GM23338 (cell line): ENCODE data around the gene CAPS. TPM values are rescaled to one million over a fixed set of nuclear protein-coding genes. Genes with fewer than 3 reads are reported as not detected.

Source experiments
- ATAC-seq: fragments of 200-7000 bp; cut with Tn5 transposase; 3 replicates; pipeline ENCODE4 v1.9.1; 2020
- DNase-seq: peaks from one replicate; pipeline ENCODE4 v3.0.0-alpha.2; 2015; ENCODE audit warnings: low spot score
- H2AFZ ChIP-seq: fragments of 200-600 bp; sonication (generic); 2 replicates; pipeline ENCODE4 v1.8.0; 2016; ENCODE audit warnings: antibody characterized with exemption, mild to moderate bottlenecking, moderate library complexity
- H3F3A ChIP-seq: fragments of 200-600 bp; sonication (generic); replicated peaks from 2 replicates; pipeline ENCODE4 v1.8.0; 2017; ENCODE audit warnings: antibody characterized with exemption, mixed run types, low read depth
- H3K27ac ChIP-seq: fragments of 200-600 bp; sonication (generic); 2 replicates; pipeline ENCODE4 v1.6.1; 2016; ENCODE audit warnings: low read depth
- H3K27me3 ChIP-seq: fragments of 200-600 bp; sonication (generic); 2 replicates; pipeline ENCODE4 v1.8.0; 2016; ENCODE audit warnings: mild to moderate bottlenecking, mixed run types, moderate library complexity; ENCODE audit not compliant: insufficient read depth
- H3K36me3 ChIP-seq: fragments of 200-600 bp; sonication (generic); 2 replicates; pipeline ENCODE4 v1.8.0; 2016; ENCODE audit warnings: mild to moderate bottlenecking; ENCODE audit not compliant: insufficient read depth
- H3K4me1 ChIP-seq: fragments of 200-600 bp; sonication (generic); 2 replicates; pipeline ENCODE4 v1.8.0; 2016; ENCODE audit warnings: mild to moderate bottlenecking, moderate library complexity; ENCODE audit not compliant: insufficient read depth
- H3K4me2 ChIP-seq: fragments of 200-600 bp; sonication (generic); 2 replicates; pipeline ENCODE4 v1.7.1; 2017; ENCODE audit warnings: mixed run types
- H3K4me3 ChIP-seq: fragments of 200-600 bp; sonication (generic); 2 replicates; pipeline ENCODE4 v1.6.1; 2016; ENCODE audit warnings: mixed run types
- H3K79me2 ChIP-seq: fragments of 200-600 bp; sonication (generic); replicated peaks from 2 replicates; pipeline ENCODE4 v1.8.0; 2017; ENCODE audit warnings: mild to moderate bottlenecking; ENCODE audit not compliant: insufficient read depth
- H3K9me2 ChIP-seq: fragments of 200-600 bp; sonication (generic); 2 replicates; pipeline ENCODE4 v1.8.0; 2017; ENCODE audit not compliant: insufficient read depth
- H4K20me1 ChIP-seq: fragments of 200-600 bp; sonication (generic); replicated peaks from 2 replicates; pipeline ENCODE4 v1.8.0; 2017; ENCODE audit warnings: mild to moderate bottlenecking; ENCODE audit not compliant: insufficient read depth
- H3K27ac Mint-ChIP-seq: 2 replicates; pipeline ENCODE4 v1.8.0; 2020; ENCODE audit warnings: inconsistent platforms, mild to moderate bottlenecking, moderate library complexity, mixed read lengths
- H3K27me3 Mint-ChIP-seq: 3 replicates; pipeline ENCODE4 v1.8.0; 2022; ENCODE audit warnings: low read depth, mild to moderate bottlenecking, moderate library complexity, mixed read lengths, inconsistent platforms; ENCODE audit not compliant: insufficient read depth, poor library complexity
- H3K36me3 Mint-ChIP-seq: 3 replicates; pipeline ENCODE4 v1.8.0; 2021; ENCODE audit warnings: low read depth, mild to moderate bottlenecking, inconsistent platforms, moderate library complexity, mixed read lengths
- H3K4me1 Mint-ChIP-seq: 3 replicates; pipeline ENCODE4 v1.8.0; 2020; ENCODE audit warnings: mild to moderate bottlenecking, inconsistent platforms, mixed read lengths
- H3K4me3 Mint-ChIP-seq: 3 replicates; pipeline ENCODE4 v1.8.0; 2021; ENCODE audit warnings: moderate library complexity, mild to moderate bottlenecking, inconsistent platforms, mixed read lengths
- H3K9me3 Mint-ChIP-seq: 3 replicates; pipeline ENCODE4 v1.8.0; 2020; ENCODE audit warnings: moderate library complexity, mild to moderate bottlenecking, inconsistent platforms, mixed read lengths
- EZH2phosphoT487 ChIP-seq: fragments of 200-600 bp; sonication (generic); IDR thresholded peaks from one replicate; pipeline ENCODE4 v1.8.1; 2018; ENCODE audit warnings: antibody characterized with exemption; ENCODE audit not compliant: unreplicated experiment
- JUNB ChIP-seq: IDR thresholded peaks from one replicate; pipeline ENCODE4 v1.6.1; 2016; ENCODE audit warnings: antibody characterized with exemption; ENCODE audit not compliant: unreplicated experiment
- NANOG ChIP-seq: IDR thresholded peaks from 2 replicates; pipeline ENCODE4 v1.6.1; 2016; ENCODE audit warnings: antibody characterized with exemption, borderline replicate concordance
- ZNF114 ChIP-seq: fragments of 250-450 bp; sonication (Bioruptor Pico); IDR thresholded peaks from 2 replicates; pipeline ENCODE4 v1.5.0; 2020; ENCODE audit warnings: mild to moderate bottlenecking, moderate library complexity
- ZNF331 ChIP-seq: fragments of 250-450 bp; sonication (Bioruptor Pico); IDR thresholded peaks from 2 replicates; pipeline ENCODE4 v1.5.0; 2020; ENCODE audit warnings: low read depth, mild to moderate bottlenecking, moderate library complexity
- polyA plus RNA-seq: library from polyadenylated mRNA; unstranded; fragments of >200 nt; fragmentation: Nextera tagmentation; extraction: Ambion mirVana; gene quantifications from 2 replicates; pipeline ENCODE4 v1.2.1, GENCODE V29; 2016
- total RNA-seq: library from RNA; depleted of rRNA; stranded (reverse); fragments of >200 nt; shearing (Covaris generic); gene quantifications from 2 replicates; pipeline ENCODE4 v1.2.3, GENCODE V29; 2014
- TF ChIP-seq, protein P1 (sequence below): fragments of 250-450 bp; sonication (Bioruptor Pico); IDR thresholded peaks from 2 replicates; pipeline ENCODE4 v1.5.0; 2020; ENCODE audit warnings: mild to moderate bottlenecking, moderate library complexity
- TF ChIP-seq, protein P2 (sequence below): IDR thresholded peaks from 2 replicates; pipeline ENCODE4 v1.6.1; 2016; ENCODE audit warnings: antibody characterized with exemption
- TF ChIP-seq, protein P3 (sequence below), 2 experiments: fragments of 200-600 bp in 1 of 2; sonication (generic) in 1 of 2; conservative IDR thresholded peaks; 2 replicates each; pipeline versions ENCODE4 v1.5.1 to v1.6.1; 2016 to 2017; ENCODE audit warnings: antibody characterized with exemption in 2 of 2, low read depth in 2 of 2, mild to moderate bottlenecking in 2 of 2, moderate library complexity in 1 of 2
- TF ChIP-seq, protein P4 (sequence below): IDR thresholded peaks from one replicate; pipeline ENCODE4 v1.6.1; 2018; ENCODE audit warnings: antibody characterized with exemption; ENCODE audit not compliant: unreplicated experiment

Gene CAPS
- total and polyA plus RNA-seq, 2 experiments from 2014 or later, result 1.5 to 3.2 TPM

DNA sequence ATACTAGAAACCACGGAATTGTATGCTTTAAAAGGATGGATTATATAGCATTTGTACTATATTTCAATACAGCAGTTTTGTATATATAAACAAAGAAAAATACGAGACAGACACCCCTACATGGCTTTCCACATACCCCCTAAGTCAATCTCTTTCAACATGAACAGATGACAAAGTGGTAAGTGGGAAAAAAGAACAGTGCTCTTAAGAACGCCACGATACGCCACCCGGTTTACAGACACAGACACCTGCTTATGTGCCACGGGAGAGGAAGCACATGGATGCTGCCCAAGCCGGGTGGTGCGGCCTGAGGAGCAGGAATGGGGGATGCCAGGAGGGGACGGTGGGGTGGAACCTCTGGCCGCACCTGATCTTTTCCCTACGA lies 8.1 kb downstream of the CAPS start:
- H3F3A ChIP-seq, result no peaks in the 10 kb centered on the region
- TF ChIP-seq EZH2phosphoT487, result no peak
- TF ChIP-seq, protein P1, sequence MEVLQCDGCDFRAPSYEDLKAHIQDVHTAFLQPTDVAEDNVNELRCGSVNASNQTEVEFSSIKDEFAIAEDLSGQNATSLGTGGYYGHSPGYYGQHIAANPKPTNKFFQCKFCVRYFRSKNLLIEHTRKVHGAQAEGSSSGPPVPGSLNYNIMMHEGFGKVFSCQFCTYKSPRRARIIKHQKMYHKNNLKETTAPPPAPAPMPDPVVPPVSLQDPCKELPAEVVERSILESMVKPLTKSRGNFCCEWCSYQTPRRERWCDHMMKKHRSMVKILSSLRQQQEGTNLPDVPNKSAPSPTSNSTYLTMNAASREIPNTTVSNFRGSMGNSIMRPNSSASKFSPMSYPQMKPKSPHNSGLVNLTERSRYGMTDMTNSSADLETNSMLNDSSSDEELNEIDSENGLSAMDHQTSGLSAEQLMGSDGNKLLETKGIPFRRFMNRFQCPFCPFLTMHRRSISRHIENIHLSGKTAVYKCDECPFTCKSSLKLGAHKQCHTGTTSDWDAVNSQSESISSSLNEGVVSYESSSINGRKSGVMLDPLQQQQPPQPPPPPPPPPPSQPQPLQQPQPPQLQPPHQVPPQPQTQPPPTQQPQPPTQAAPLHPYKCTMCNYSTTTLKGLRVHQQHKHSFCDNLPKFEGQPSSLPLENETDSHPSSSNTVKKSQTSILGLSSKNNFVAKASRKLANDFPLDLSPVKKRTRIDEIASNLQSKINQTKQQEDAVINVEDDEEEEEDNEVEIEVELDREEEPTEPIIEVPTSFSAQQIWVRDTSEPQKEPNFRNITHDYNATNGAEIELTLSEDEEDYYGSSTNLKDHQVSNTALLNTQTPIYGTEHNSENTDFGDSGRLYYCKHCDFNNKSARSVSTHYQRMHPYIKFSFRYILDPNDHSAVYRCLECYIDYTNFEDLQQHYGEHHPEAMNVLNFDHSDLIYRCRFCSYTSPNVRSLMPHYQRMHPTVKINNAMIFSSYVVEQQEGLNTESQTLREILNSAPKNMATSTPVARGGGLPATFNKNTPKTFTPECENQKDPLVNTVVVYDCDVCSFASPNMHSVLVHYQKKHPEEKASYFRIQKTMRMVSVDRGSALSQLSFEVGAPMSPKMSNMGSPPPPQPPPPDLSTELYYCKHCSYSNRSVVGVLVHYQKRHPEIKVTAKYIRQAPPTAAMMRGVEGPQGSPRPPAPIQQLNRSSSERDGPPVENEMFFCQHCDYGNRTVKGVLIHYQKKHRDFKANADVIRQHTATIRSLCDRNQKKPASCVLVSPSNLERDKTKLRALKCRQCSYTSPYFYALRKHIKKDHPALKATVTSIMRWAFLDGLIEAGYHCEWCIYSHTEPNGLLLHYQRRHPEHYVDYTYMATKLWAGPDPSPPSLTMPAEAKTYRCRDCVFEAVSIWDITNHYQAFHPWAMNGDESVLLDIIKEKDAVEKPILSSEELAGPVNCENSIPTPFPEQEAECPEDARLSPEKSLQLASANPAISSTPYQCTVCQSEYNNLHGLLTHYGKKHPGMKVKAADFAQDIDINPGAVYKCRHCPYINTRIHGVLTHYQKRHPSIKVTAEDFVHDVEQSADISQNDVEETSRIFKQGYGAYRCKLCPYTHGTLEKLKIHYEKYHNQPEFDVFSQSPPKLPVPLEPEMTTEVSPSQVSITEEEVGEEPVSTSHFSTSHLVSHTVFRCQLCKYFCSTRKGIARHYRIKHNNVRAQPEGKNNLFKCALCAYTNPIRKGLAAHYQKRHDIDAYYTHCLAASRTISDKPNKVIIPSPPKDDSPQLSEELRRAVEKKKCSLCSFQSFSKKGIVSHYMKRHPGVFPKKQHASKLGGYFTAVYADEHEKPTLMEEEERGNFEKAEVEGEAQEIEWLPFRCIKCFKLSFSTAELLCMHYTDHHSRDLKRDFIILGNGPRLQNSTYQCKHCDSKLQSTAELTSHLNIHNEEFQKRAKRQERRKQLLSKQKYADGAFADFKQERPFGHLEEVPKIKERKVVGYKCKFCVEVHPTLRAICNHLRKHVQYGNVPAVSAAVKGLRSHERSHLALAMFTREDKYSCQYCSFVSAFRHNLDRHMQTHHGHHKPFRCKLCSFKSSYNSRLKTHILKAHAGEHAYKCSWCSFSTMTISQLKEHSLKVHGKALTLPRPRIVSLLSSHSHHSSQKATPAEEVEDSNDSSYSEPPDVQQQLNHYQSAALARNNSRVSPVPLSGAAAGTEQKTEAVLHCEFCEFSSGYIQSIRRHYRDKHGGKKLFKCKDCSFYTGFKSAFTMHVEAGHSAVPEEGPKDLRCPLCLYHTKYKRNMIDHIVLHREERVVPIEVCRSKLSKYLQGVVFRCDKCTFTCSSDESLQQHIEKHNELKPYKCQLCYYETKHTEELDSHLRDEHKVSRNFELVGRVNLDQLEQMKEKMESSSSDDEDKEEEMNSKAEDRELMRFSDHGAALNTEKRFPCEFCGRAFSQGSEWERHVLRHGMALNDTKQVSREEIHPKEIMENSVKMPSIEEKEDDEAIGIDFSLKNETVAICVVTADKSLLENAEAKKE (CRISPR knock-in tag), result no peak
- TF ChIP-seq, protein P2, sequence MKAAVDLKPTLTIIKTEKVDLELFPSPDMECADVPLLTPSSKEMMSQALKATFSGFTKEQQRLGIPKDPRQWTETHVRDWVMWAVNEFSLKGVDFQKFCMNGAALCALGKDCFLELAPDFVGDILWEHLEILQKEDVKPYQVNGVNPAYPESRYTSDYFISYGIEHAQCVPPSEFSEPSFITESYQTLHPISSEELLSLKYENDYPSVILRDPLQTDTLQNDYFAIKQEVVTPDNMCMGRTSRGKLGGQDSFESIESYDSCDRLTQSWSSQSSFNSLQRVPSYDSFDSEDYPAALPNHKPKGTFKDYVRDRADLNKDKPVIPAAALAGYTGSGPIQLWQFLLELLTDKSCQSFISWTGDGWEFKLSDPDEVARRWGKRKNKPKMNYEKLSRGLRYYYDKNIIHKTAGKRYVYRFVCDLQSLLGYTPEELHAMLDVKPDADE, result no peak
- TF ChIP-seq ZNF114 (CRISPR knock-in tag), result no peak
- TF ChIP-seq NANOG, result no peak
- TF ChIP-seq, protein P3, sequence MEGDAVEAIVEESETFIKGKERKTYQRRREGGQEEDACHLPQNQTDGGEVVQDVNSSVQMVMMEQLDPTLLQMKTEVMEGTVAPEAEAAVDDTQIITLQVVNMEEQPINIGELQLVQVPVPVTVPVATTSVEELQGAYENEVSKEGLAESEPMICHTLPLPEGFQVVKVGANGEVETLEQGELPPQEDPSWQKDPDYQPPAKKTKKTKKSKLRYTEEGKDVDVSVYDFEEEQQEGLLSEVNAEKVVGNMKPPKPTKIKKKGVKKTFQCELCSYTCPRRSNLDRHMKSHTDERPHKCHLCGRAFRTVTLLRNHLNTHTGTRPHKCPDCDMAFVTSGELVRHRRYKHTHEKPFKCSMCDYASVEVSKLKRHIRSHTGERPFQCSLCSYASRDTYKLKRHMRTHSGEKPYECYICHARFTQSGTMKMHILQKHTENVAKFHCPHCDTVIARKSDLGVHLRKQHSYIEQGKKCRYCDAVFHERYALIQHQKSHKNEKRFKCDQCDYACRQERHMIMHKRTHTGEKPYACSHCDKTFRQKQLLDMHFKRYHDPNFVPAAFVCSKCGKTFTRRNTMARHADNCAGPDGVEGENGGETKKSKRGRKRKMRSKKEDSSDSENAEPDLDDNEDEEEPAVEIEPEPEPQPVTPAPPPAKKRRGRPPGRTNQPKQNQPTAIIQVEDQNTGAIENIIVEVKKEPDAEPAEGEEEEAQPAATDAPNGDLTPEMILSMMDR (conservative IDR thresholded peaks at IDR 0.05; ENCODE audit: low read depth in 2 of 2), result no peak
- no peak for TF ChIP-seq JUNB
- TF ChIP-seq, protein P4, sequence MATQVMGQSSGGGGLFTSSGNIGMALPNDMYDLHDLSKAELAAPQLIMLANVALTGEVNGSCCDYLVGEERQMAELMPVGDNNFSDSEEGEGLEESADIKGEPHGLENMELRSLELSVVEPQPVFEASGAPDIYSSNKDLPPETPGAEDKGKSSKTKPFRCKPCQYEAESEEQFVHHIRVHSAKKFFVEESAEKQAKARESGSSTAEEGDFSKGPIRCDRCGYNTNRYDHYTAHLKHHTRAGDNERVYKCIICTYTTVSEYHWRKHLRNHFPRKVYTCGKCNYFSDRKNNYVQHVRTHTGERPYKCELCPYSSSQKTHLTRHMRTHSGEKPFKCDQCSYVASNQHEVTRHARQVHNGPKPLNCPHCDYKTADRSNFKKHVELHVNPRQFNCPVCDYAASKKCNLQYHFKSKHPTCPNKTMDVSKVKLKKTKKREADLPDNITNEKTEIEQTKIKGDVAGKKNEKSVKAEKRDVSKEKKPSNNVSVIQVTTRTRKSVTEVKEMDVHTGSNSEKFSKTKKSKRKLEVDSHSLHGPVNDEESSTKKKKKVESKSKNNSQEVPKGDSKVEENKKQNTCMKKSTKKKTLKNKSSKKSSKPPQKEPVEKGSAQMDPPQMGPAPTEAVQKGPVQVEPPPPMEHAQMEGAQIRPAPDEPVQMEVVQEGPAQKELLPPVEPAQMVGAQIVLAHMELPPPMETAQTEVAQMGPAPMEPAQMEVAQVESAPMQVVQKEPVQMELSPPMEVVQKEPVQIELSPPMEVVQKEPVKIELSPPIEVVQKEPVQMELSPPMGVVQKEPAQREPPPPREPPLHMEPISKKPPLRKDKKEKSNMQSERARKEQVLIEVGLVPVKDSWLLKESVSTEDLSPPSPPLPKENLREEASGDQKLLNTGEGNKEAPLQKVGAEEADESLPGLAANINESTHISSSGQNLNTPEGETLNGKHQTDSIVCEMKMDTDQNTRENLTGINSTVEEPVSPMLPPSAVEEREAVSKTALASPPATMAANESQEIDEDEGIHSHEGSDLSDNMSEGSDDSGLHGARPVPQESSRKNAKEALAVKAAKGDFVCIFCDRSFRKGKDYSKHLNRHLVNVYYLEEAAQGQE, result no peak
- TF ChIP-seq ZNF331, result no peak
- Mint-ChIP-seq H3K9me3 (no peaks in the 10 kb centered on the region), H3K4me3 (no peak overlapping the region), H3K36me3 (peaks cover 62% of the 10 kb centered on the region), H3K27ac (no peak overlapping the region), H3K27me3 (peaks cover 2% of the 10 kb centered on the region), H3K4me1 (no peaks in the 10 kb centered on the region)
- no peak for DNase-seq
- H3K9me2 ChIP-seq, result no peaks in the 10 kb centered on the region
- H4K20me1 ChIP-seq, result no peaks in the 10 kb centered on the region; the same call in 1 of the 2 replicates
- H3K4me3 ChIP-seq, result no peak overlapping the region
- H3K27ac ChIP-seq, result no peak overlapping the region
- no peak overlapping the region for H2AFZ ChIP-seq
- no peaks in the 10 kb centered on the region for H3K4me1 ChIP-seq
- ATAC-seq, result no peak
- H3K27me3 ChIP-seq, result no peaks in the 10 kb centered on the region
- H3K4me2 ChIP-seq, result no peak overlapping the region
- no peaks in the 10 kb centered on the region for H3K79me2 ChIP-seq
- H3K36me3 ChIP-seq, result peaks cover 20% of the 10 kb centered on the region
